ENCODE data around the gene ELAVL1.

Gene ELAVL1

GRCh38 chr19:7986321-7987113 lies 18.9 kb downstream of the ELAVL1 start:
- DNase-seq: no peak

GRCh38 chr19:7985481-7985911 lies 19.9 kb downstream of the ELAVL1 start:
- DNase-seq: no peak

- no peak for DNase-seq
Measured at GRCh38 chr19:7983995-7984837, 21.2 kb downstream of the ELAVL1 start.

DNA sequence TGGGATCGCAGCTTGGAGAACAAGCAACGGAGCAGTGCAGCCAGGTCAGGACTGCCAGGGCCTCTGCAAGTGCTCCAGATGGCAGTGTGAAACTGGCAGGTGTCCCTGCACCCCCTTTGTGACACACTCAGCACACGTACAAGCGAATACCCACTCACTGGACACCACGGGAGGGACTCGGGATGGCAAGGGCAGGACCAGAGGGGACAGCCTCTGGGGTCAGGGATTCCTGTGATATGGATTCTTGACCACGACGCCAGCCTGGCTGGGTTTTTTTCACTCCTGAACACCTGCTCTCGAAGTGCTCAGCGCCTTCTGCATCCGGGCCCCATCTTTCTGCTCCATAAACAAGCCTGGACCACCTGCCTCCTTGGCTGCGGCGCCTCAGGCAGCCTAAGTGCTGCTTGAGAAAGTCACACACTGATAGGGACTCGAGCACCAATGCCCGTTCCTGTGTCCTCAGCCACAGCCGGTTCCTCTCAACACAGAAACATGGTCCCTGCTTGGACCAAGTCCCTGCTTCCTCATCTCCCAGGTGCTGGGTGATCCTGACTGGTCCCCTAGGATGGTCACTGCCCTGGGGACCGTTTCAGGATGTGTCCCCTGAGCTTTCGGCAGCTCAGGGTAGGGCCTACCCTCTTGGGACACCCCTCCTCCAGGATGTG lies 22.0 kb downstream of the ELAVL1 start:
- DNase-seq: no peak

DNA sequence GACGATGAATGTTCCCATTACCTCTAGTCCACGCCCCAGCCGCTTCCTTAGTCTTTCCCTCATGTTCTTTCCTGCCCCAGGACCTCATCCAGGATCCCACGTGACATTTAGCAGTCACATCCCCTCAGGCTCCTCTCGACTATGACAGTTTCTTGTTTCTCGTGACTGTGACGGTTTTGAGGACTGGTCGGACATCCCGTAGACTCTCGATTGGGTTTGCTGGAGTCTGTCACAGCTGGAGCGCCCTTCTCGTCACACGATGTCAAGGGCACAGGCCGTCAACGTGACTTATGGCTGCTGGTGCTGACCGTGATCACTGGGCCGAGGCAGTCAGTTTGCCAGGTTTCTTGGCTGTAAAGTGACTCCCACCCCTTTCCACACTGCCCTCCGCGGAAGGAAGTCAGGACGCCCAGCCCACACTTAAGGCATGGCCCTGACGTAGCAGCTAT lies 22.8 kb downstream of the ELAVL1 start:
- DNase-seq: no peak

- no peak for DNase-seq
Measured at GRCh38 chr19:7982103-7982502, 23.3 kb downstream of the ELAVL1 start.

- no peak for DNase-seq
Measured at GRCh38 chr19:7981661-7982060, 23.8 kb downstream of the ELAVL1 start.

DNA sequence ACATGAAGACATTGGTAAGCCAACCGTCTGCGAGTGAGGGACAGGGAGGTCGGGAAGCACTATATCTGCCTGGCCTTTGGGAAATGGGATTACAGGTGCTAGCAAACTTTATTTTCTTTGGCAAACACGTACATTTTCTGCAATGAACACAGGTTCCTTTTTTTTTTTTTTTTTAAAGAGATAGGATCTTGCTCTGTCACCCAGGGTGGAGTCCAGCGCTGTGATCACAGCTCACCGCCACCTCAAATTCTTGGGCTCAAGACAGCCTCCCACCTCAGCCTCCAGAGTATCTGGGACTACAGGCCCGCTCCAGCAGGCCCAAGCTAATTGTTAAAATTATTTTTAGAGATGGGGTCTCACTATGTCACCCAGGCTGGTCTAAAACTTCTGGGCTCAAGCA lies 24.2 kb downstream of the ELAVL1 start:
- no peak for DNase-seq

- no peak for DNase-seq
Measured at GRCh38 chr19:7980635-7981121, 24.8 kb downstream of the ELAVL1 start.

- DNase-seq: no peak
Measured at GRCh38 chr19:7980168-7980567, 25.3 kb downstream of the ELAVL1 start.

DNA sequence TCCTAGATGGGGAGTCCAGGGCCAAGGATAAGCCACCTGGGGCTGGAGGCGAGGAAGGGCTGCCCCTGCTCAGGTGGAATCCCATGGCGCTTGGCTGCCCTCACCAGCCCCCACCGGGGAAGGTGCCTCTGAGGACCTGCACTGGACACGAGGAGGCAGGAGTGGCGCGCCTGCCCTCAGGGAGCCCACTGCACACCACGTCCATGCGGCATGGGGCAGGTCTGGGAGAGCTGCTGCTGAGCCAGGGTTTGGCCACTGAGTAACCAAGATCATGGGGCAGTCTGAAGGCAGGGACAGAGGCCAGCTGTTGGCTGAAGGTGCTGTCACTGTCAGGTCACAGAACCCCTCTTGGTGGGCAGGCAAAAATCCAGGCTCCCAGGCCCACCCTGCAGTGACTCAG lies 25.9 kb downstream of the ELAVL1 start:
- no peak for DNase-seq

- no peak for DNase-seq
Measured at GRCh38 chr19:7979011-7979410, 26.4 kb downstream of the ELAVL1 start.

DNA sequence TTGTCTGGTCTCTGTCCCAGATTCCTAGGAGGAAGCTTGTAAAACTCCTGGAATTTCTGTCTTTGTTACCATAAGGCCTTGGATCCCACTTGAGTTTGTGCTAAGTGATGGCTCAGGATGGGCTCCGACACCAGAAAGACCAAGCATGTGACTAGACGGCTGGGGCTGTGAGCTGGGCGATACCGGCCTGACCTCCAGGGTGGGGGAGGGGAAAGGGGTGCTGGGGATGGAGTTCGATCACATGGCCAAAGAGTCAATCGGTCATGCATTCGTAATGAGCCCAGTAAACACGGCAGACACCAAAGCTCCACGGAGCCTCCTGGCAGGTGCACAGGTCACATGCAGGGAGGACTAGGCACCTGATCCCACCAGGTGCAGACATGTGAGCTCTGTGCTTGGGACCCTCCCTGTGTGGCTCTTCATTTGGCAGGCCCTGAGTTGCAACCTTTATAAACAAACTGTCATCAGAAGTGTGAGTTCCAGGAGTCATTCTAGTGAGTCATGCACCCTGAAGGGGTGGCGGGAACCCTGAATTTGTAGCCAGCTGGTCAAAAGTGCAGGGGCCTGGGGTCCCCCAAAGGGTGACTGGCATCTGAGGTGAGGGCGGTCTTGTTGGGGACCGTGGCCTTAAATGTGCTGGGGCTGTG lies 27.1 kb downstream of the ELAVL1 start:
- no peak for DNase-seq

DNA sequence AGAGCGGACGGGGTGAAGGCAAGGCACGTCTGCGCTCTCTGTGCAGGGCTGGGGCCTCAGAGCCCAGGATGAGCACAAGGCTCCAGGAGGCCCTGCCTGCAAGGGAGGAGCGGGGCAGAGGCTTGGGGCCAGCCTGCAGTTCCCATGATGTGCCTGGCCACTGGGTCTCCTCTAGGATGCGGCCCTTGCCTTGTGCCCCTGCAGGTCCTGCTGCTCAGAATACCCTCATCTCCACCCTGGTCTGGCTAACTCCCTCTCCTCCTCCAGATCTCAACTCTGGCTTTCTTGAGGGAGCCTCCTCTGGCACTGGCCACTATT lies 27.8 kb downstream of the ELAVL1 start:
- DNase-seq: no peak

DNA sequence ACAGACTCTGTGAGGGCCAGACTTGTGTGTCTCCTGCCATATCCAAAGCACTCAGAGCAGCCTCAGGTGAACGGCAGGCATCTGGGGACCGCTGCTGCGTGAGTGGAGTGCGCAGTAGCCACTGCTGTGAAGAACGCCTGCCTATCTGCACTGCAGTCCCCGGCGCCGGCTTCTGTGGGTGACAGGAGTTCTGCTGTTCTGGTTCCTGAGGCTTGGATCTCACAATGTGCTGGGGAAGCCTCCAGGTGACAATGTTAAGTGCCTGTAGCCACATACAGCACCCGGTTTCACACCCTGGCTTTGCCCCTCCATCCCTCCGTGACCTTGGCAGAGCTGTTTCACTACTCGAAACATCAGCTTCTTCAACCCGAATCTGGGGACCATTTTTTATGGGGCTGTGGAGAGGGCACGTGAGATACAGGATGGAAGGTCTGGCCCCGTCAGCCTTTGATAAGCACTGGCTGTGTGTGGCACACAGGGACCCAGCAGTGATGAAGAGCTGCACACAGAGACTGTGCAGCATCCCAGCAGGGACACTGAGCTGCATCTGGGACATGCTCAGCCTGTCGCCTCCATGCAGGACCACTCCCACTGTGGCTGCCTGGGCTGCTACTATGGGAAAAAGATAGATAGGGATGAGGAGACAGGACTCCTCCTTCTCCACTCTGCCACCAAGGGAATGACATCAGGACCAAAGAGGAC lies 28.3 kb downstream of the ELAVL1 start:
- no peak for DNase-seq

- no peak for DNase-seq
Measured at GRCh38 chr19:7976461-7976860, 29.0 kb downstream of the ELAVL1 start.

GRCh38 chr19:7975037-7975436 lies 30.4 kb downstream of the ELAVL1 start:
- DNase-seq: peak in 48 of 56 donors; percentile 1 to 78 (median 36)

GRCh38 chr19:7973883-7974282 lies 31.6 kb downstream of the ELAVL1 start:
- DNase-seq: peak in 32 of 56 donors; percentile 8 to 68 (median 25)

DNA sequence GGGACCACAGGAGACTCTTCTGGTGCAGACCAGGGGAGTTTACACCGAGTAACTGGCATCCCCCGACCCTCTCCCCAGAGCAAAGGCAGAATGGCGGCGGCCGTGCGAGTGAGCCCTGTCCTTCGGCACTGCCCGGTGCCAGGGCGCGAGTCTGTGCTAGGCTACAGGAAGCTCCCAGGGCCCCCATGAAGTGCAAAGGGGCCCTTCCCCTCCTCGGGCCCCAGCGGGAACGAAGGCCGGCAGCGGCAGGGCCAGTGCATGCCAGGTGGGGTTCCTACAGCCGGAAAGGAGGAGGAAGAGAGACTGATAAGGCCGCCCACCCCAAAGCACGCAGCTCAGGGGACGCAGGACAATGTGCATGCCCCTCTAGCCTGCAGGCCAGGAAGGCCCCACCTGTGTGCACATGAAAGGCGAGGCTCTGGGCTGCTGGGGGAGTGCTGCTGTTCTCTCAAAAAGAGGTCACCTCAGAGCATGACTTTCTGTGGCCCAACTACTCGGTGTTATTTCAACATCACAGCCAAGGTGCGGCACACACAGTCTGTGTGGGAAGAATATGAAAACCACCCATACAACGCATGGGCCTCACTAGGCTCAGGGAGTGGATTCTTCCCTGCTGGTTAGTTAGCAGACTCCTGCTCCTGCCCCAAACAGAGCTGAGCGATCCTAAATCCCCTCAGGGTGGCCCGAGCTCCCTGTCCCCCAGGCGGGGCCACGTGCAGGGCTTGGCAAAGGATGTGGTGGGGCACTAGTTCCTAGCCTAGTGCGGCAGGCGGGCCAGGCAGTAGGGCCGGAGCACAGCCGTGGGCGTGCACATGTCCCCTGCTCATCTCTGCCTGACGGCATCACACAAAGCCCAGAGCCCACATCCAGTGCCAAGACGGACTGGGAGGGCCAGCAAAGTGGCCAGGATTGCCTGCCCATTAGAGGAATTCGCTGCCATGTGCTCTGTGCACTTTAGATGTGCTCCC lies 33.6 kb downstream of the ELAVL1 start:
- DNase-seq: peak in 1 of 56 donors; percentile 14
